ENCODE data around the gene ZNF592. TPM values are rescaled to one million over a fixed set of nuclear protein-coding genes. Genes with fewer than 3 reads are reported as not detected.

The ZNF592 gene
- polyA plus RNA-seq, 1 donor from 2014 or later, result 3.9 TPM

DNA sequence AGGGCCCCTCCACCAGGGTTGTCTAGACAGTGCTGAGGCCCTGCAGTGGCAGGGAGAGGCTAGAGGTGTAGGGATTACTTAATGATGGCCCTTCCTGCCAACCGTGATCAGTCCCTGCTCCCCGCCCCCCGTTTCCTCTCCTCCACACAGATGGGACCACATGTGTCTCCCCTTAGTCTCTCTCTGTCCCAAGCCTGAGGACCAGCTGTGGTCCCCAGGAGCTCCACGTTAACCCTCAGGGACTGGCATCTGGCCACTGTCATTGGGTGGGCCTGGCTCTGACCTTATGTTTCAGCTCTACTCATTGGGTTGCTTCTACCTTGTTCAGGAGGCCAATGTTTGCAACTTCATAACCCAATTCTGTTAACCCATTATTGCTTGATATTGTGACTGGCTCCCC, 62.8 kb downstream of the ZNF592 start:
- Histone ChIP-seq H4K20me1 (ENCODE audit: insufficient read depth) (no peaks in the 10 kb centered on the region), H3K4me3 (ENCODE audit: low read length) (no peak overlapping the region), H3K9me3 (ENCODE audit: low read length) (no peaks in the 10 kb centered on the region), H3F3A (ENCODE audit: insufficient read depth, low read length, poor library complexity, severe bottlenecking) (no peaks in the 10 kb centered on the region), H3K79me2 (replicated peaks; ENCODE audit: insufficient read depth, low read length) (no peaks in the 10 kb centered on the region), H3K36me3 (ENCODE audit: insufficient read depth, low read length) (no peaks in the 10 kb centered on the region), H3K9ac (ENCODE audit: low read length) (no peak overlapping the region), H3K27ac (ENCODE audit: low read length) (no peak overlapping the region), H2AFZ (ENCODE audit: low read depth, low read length) (no peak overlapping the region), H3K4me2 (ENCODE audit: low read length) (no peak overlapping the region), H3K27me3 (ENCODE audit: insufficient read depth, low read depth, low read length) (no peaks in the 10 kb centered on the region), H3K9me2 (ENCODE audit: insufficient read depth, low read length) (no peaks in the 10 kb centered on the region)
- no peak for TF ChIP-seq EZH2 (IDR thresholded peaks at IDR 0.05; ENCODE audit: borderline replicate concordance, insufficient read depth, low read length, poor library complexity, severe bottlenecking)
- TF ChIP-seq CTCF (IDR thresholded peaks at IDR 0.05; ENCODE audit: poor library complexity, severe bottlenecking), result no peak
- TF ChIP-seq RAD21 (conservative IDR thresholded peaks at IDR 0.05), result no peak

DNA sequence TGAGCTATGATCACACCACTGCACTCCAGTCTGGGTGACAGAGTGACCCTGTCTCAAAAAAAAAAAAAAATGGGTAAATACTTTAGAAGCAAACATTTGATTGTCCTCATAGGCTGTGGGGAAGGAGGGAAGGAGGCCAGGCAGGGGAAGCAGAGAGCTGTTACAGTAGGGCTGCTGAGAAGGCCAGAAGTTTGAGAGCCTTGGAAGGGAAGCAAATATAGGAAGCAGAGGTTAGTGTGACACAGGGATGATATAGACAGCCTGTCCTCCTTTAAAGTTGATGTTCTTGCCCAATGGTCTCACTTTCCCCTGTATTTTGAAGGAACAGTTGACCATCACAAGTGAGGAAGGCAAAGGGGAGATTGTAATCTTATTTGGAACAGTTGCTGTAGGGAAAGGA, 63.4 kb downstream of the ZNF592 start:
- H3K9me2 ChIP-seq (ENCODE audit: insufficient read depth, low read length), result no peaks in the 10 kb centered on the region
- no peaks in the 10 kb centered on the region for H3F3A ChIP-seq (ENCODE audit: insufficient read depth, low read length, poor library complexity, severe bottlenecking)
- no peak overlapping the region for H3K4me3 ChIP-seq (ENCODE audit: low read length)
- no peak overlapping the region for H3K4me2 ChIP-seq (ENCODE audit: low read length)
- H3K9me3 ChIP-seq (ENCODE audit: low read length), result no peaks in the 10 kb centered on the region
- H2AFZ ChIP-seq (ENCODE audit: low read depth, low read length), result no peak overlapping the region
- H3K27ac ChIP-seq (ENCODE audit: low read length), result no peak overlapping the region
- H3K79me2 ChIP-seq (replicated peaks; ENCODE audit: insufficient read depth, low read length), result no peaks in the 10 kb centered on the region
- no peaks in the 10 kb centered on the region for H3K27me3 ChIP-seq (ENCODE audit: insufficient read depth, low read depth, low read length)
- H3K36me3 ChIP-seq (ENCODE audit: insufficient read depth, low read length), result no peaks in the 10 kb centered on the region
- TF ChIP-seq MXI1 (conservative IDR thresholded peaks at IDR 0.05; ENCODE audit: poor library complexity, severe bottlenecking) (no peak), EP300 (conservative IDR thresholded peaks at IDR 0.05; ENCODE audit: poor library complexity, severe bottlenecking) (no peak), SMC3 (conservative IDR thresholded peaks at IDR 0.05; ENCODE audit: poor library complexity) (no peak), REST (IDR thresholded peaks at IDR 0.05; ENCODE audit: borderline replicate concordance) (no peak), POLR2AphosphoS5 (IDR thresholded peaks at IDR 0.05) (no peak), TAF1 (IDR thresholded peaks at IDR 0.05; ENCODE audit: low read depth) (no peak), EZH2 (IDR thresholded peaks at IDR 0.05; ENCODE audit: borderline replicate concordance, insufficient read depth, low read length, poor library complexity, severe bottlenecking) (no peak), RAD21 (conservative IDR thresholded peaks at IDR 0.05) (no peak), CTCF (IDR thresholded peaks at IDR 0.05; ENCODE audit: poor library complexity, severe bottlenecking) (no peak)
- no peak overlapping the region for H3K9ac ChIP-seq (ENCODE audit: low read length)
- no peaks in the 10 kb centered on the region for H4K20me1 ChIP-seq (ENCODE audit: insufficient read depth)
